Suprapubic skin (tissue), 4 donors: ENCODE data around the gene G6PD.

Experiments
- EP300 ChIP-seq: sonication (generic); formaldehyde crosslinking; IDR thresholded peaks from one replicate; pipeline ENCODE4 v1.6.1; 2017; ENCODE audit warnings: antibody characterized with exemption
- POLR2A ChIP-seq, 2 donors: fragments of 450-650 bp; IDR thresholded peaks; one replicate each; pipeline ENCODE4 v1.6.1; 2017; ENCODE audit warnings: antibody characterized with exemption in 2 of 2, mild to moderate bottlenecking in 2 of 2, moderate library complexity in 2 of 2
- POLR2AphosphoS5 ChIP-seq, 3 donors: sonication (generic); formaldehyde crosslinking; IDR thresholded peaks; one replicate each; pipeline ENCODE4 v1.6.1; 2017; ENCODE audit warnings: antibody characterized with exemption in 3 of 3
- TF ChIP-seq, protein P1 (sequence below), 2 donors: fragments of 200-600 bp in 1 of 2; fragments of 450-650 bp in 1 of 2; sonication (generic) in 1 of 2; IDR thresholded peaks; one replicate each; pipeline ENCODE4 v1.5.1; 2016 to 2019; ENCODE audit warnings: antibody characterized with exemption in 2 of 2, mild to moderate bottlenecking in 1 of 2, moderate library complexity in 1 of 2

DNA sequence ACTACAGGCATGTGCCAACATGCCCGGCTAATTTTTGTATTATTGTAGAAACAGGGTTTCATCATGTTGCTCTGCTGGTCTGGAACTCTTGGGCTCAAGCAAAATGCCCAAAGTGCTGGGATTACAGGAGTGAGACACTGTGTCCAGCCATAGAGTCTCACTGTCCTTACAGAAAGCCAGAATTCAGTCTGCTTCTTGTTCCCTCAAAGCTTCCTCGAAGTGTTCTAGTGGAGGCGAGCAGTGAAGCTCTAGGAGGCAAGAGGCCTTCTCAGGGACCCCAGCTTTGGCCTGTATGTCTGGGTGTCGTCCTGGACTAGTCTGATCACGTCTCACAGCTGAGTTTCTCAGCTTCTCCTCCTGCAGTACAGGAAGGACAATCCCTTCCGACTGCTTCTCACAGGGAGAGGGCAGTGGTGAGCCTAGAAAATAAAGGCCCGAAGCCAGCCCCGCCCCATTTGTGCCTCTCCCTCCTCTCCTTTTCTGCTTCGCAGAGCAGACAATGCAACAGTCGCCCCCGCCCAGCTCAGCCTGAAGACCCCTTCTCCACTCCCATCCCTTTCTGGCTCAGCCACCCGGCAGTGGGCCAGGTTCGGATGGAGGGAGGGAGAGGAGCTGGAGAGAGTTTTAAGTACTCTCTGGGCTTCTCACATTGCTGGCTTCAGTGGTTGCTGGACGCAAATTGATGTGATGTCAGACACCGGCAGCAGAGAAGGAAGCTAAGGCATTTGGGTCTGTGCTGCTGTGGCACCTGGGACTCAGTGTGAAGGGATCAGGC, 19.6 kb downstream of the G6PD start:
- TF ChIP-seq, protein P1, sequence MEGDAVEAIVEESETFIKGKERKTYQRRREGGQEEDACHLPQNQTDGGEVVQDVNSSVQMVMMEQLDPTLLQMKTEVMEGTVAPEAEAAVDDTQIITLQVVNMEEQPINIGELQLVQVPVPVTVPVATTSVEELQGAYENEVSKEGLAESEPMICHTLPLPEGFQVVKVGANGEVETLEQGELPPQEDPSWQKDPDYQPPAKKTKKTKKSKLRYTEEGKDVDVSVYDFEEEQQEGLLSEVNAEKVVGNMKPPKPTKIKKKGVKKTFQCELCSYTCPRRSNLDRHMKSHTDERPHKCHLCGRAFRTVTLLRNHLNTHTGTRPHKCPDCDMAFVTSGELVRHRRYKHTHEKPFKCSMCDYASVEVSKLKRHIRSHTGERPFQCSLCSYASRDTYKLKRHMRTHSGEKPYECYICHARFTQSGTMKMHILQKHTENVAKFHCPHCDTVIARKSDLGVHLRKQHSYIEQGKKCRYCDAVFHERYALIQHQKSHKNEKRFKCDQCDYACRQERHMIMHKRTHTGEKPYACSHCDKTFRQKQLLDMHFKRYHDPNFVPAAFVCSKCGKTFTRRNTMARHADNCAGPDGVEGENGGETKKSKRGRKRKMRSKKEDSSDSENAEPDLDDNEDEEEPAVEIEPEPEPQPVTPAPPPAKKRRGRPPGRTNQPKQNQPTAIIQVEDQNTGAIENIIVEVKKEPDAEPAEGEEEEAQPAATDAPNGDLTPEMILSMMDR (IDR thresholded peaks at IDR 0.05): peak; percentile 8 to 44
- TF ChIP-seq EP300 (no peak), POLR2A (IDR thresholded peaks at IDR 0.05) (no peak), POLR2AphosphoS5 (IDR thresholded peaks at IDR 0.05) (no peak)
